T-helper 2 cell treated with Interferon-gamma antibody and Interleukin-4, amounts not matched to agents 100 ng/mL and 5 ng/mL, for 36 hours (primary cell): ENCODE results near the gene EDN3. TPM values are rescaled to one million over a fixed set of nuclear protein-coding genes. Genes with fewer than 3 reads are reported as not detected.

ENCODE experiments used
- intact Hi-C: fragments of 100-400 bp; cut with micrococcal nuclease; formaldehyde crosslinking; loops from one replicate; pipeline ENCODE4 v1.15.1; 2023
- total RNA-seq: library from RNA; stranded (reverse); gene quantifications from 2 replicates; pipeline ENCODE4 v1.2.3, GENCODE V29; 2022

The EDN3 gene, protein sequence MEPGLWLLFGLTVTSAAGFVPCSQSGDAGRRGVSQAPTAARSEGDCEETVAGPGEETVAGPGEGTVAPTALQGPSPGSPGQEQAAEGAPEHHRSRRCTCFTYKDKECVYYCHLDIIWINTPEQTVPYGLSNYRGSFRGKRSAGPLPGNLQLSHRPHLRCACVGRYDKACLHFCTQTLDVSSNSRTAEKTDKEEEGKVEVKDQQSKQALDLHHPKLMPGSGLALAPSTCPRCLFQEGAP
- 0.09 and 0.16 TPM in 2 replicates for total RNA-seq

DNA sequence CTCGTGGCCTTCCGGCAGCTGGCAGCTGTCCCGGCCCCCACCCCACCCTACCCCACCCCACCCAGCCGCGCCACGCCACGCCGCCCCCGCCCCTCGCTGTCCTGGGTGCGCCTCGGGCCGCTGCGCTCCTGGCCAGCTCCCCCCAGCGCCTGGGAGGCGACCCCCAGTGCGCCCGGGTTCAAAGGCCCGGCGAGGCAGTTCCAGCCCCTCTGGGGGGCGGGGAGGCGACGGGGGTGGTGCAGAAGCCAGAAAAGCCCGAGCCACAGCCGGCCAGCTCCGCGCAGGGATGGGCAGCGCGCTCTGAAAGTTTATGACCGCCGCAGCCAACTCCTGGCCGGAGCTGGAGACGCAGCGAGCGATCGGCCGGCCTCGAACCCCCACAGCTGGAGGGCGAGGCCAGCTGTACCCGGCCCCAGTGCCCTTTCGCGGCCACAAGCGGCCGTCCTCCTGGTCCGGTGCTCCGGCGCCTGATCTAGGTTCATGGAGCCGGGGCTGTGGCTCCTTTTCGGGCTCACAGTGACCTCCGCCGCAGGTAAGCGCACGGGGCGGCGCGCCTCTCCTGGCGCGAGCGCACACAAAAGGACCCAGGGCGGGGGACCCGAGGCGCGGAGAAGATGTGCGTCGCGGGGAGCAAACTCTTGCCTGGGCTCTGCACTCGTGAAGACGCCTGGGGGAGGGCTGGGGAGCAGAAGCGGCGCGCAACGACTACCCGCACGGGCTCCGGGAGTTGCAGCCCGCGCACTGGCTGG lies at the start of gene EDN3:
TSS of gene EDN3 (plus strand) at position 279 of the 749 bp plus-strand sequence. CDS start at position 481, 202 bp downstream.
- intact Hi-C loops = no loop called here

DNA sequence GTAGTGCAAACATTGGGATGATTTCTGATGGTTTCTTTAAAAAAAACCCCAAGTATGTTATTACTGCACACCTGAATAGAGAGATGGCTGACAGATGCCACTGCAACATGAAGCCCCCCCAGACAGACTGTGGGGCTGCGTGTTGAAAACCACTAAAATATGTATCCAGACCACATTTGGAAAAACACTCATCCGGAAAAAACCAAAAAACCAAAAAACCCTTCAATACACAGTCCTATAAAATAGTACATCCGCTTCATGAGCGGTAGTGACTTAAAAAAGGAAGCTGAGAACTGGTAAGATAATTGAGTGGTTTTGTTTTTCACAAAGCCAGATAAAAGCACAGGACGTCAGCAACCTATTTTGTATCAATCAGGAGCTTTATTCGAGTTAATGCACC lies 47.1 kb upstream of the EDN3 start:
- intact Hi-C loops = loop anchor here (5.0 kb wide), 1 partner anchor 86 kb away; no protein-coding TSS in a partner anchor

DNA sequence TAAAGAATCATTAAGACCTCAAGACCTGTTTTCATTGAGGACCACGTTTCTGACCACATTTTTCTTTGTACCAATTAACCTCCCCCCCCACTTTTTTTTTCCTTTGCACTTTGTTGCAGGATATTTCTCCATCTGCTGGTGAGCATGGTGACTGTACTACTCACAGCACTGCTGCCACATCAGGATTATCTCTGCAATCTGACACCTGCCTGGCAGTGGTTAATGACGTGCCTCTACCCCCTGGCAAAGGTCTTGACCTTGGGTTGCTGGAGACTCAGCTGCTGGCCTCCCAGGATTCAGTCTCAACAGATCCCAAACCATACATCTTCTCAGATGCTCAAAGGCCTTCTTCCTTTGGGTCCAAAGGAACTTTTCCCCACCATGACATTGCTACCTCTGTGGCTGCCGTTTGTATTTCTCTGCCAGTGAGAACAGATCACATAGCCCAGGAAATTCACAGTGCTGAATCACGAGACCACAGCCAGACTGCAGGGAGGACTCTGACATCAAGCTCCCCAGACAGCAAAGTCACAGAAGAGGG lies 46.6 kb upstream of the EDN3 start:
- intact Hi-C loops = loop anchor here (5.0 kb wide), 1 partner anchor 87 kb away; no protein-coding TSS in a partner anchor

DNA sequence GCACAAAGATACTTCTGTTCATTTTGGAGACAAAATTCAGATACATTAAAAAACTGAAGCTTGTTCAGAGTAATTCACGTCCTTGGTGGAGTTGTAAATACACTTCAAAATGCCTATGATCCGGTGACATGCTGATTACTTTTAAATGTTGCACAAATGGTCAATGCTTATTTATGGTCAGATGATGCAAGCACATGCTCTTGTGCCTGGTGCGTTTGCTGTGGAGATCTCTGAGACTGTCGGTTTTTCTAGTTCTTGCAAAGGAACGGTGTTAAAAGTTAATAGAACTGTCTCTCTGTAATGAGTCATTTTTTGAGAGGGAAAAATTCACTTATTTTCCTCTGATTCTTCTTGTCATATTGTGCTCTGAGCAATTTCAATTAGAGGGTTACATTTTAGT lies 45.2 kb upstream of the EDN3 start:
- intact Hi-C loops = no loop called here

DNA sequence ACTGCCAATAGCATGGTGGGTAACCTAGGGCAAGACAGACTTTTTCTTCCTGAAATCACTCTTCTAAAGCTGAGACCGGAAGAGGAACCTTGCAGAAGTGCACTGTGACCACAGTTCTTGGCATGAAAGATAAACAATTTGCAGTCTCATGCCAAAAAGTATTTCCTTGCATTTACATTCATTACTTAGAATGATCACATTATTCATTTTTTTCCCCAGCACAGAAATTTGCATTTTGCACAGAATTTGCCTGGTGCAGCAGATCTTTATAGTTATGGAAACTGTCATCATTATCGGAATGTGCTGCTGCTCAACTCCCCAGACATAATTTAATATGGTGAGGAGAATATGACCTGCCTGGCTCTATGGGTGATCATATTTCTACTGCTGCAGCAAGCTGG lies 42.2 kb upstream of the EDN3 start:
- intact Hi-C loops = no loop called here

DNA sequence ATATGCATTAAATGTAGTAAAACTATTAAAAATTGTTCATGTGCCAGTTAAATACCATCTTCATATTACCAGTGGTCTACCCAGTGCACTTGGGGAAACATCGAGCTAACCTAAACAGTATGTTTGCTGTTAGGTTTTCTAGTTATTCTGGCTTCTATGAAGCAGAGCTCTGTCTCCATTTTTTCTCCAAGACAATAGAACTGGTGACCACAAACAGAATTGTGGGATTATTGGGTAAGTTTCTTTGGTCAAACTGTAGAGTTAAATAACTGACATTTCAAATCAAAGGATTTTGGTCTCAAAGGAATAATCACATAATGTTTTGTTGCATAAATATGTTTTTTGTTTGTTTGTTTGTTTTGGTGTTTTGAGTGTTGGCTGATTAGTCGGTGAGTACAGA lies 40.5 kb upstream of the EDN3 start:
- intact Hi-C loops = no loop called here

DNA sequence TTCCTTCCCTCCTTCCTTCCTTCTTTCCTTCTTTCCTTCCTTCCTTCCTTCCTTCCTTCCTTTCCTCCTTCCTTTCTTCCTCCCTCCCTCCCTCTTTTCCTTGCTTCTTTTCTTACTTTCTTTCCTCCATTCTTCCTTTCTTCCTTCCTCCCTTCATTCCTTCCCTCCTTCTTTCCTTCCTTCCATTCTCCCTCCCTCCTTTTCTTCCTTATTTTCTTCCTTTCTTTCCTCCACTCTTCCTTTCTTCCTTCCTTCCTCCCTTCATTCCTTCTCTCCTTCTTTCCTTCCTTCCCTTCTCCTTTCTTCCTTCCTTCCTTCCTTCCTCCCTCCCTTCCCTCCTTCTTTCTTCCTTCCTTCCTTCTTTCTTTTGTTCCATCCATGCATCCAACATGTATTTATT lies 35.1 kb upstream of the EDN3 start:
- intact Hi-C loops = no loop called here

DNA sequence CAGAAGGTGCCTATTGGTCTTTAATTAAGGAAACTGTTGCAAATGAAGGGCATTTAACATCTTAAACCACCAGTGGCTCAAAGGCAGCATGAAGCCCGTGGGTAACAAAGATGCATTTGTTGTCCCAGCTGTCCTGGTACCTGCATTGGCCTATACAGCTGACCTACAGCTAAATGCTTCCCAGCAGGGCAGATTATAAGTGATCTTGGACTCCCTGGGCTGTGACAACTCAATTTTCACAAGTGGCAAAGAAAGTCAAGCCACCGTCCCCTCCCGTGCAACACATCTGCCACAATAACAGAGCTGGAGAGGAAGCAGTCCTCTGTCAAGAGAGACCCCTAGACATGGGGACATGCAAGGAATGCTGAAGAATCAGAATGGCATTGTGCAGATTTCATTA lies 31.5 kb upstream of the EDN3 start:
- intact Hi-C loops = no loop called here

DNA sequence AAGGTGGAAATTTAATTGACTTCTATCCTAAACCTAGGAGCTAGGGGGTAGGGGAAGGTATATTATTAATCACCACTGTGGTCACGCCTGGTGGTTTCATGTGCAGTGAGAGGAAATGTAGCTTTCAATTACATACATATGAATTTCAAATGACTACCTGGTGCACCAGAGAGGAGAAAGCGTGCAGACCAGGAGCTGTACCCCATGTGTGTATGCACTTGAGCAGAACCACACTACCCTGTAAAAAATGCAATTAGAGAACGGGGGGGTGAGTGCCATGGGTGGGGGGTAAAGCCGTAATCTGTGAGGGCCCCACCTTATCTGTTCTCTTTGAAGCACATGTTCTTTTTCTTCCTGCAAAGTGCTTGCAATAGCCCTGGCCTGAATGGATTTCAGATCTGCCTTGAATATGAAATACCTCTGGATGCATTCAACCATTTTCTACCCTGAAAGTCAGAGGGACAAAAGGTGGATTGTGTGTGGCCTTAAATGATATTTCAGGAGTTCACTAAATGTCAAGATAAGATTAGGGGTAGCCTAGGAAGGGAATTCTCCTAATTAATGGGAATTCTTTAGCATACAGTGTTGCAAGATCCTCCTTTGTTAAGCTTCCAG lies 30.9 kb upstream of the EDN3 start:
- intact Hi-C loops = no loop called here

DNA sequence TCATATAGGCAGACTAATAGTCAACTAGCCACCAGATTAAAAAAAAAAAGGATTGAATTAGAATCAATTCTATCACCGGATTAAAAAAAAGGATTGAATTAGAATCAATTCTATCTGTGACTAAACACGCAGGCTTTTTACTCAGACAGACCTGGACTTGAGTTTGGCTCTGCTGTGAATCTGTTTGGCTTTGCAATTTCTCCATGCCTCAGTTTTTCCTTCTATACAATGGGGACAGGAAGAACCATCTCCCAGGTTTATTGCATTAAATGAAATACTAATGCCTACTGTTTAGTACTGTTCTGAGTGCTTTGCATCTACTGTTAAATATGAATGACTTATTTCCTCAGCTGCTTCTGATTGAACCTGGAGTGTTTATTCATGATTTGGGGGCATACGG lies 30.0 kb upstream of the EDN3 start:
- intact Hi-C loops = no loop called here

DNA sequence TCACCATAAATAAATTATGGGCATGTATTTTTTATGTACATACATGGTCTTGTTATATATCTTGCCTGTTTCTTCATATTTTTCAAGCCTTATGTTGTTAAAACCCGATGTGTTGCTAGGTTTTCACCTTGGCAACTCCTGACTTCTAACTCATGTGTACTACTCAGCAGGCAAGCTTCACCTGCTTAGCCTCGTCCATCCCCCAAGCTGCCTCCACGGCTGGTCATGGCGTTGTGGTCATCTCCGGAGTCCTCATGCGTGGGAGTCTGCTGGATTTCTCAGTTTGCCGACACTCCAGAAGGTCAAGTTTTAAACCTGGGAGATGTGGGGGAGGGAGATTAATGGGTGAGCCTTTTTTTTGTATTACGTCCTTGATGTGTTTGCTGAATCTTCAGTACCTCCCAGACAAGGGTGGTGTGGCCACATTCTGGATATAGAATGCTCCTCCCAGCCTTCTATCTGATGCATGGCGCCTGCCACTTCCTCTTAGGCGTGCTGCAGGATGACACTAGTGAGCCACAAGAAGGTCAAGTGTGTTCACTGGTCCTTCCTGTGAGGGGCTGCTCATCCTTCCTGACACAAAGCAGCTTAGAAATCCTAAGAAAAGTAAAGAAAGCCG lies 26.6 kb upstream of the EDN3 start:
- intact Hi-C loops = no loop called here

DNA sequence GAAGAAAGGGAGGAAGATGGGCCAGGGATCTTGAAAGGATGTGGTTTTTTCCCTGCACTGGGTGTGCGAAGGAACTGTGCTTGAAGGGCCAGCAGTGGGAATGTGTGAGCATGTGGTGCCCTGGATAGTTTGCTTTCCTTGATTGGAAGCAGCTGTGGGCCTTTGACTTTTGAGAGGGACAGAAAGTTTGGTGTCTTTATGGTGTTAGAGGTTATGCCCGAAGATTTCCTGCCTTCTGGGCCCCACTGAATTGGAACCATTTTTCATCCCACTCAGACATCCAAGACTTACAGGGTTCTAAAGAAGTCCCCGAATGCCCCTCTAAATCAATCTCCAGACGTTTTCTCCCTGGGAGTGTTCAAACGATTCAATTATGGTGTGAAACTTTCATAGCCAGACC lies 23.5 kb upstream of the EDN3 start:
- intact Hi-C loops = no loop called here

DNA sequence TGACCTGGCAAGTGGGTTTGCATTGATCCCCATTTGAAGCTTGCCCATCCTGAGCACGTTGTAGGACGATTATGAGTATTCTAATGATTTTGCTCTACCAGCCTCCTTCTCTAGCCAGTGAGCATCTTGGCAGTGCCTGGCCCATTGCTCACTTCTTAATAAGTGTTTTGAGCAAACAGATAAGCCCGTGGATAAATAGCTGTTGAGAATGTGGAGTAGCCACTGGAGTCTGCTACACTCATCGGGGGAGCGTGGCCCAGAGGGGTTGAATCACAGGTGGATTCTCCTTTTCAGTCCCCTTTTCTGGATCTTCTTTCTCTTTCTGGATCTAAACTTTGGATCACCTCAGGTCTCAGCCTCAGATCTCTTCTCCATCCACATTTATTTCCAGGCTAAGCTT lies 15.9 kb upstream of the EDN3 start:
- intact Hi-C loops = no loop called here

DNA sequence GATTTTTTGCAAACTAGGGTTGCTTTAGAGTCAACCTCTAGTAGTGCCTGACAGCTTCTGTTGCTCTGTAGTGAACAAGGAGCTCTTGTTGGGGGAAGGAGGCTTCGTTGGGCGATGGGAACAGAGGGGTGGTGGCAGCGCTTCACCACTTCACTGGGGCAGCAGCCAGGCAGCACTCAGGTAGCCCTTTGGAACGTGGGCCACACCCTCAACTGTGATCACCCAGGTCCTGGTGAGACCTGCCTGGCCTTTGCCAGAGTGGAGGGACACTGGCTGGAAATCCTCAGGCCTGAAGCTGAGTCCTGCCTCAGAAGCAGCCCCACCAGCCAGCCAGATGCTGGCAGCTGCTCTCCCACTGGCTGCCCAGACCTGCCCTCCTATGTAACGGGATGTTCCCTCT lies 10.4 kb upstream of the EDN3 start:
- intact Hi-C loops = no loop called here

DNA sequence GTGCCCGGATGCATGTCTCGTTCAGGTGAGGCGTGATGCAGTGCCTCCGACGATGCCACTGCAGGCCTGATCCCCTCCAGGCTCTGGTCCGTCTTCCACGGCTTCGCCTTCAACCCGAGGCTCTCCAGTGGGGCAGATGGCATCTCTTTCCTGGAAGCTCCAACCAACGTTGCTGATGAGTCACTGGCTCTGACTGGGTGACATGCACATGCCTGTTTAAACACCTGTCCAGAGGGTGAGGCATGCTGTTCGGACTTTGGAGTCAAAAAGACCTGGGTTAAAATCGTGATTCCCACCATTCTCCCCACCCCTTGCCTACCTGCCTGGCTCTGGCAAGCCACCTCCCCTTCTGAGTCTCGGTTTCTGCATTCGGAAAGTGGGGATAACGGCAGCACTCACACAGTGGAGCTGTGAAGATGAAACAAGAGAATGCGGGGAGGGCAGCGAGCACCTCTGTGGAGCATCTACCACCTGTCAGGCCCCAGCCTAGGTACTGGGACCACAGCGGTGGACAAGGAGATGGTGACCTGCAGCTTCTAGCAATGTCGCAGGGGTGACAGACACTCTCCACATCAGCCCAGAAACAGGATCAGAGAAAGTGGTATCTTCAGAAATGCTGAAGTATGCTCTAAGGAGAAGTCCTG lies 8.5 kb upstream of the EDN3 start:
- intact Hi-C loops = no loop called here

DNA sequence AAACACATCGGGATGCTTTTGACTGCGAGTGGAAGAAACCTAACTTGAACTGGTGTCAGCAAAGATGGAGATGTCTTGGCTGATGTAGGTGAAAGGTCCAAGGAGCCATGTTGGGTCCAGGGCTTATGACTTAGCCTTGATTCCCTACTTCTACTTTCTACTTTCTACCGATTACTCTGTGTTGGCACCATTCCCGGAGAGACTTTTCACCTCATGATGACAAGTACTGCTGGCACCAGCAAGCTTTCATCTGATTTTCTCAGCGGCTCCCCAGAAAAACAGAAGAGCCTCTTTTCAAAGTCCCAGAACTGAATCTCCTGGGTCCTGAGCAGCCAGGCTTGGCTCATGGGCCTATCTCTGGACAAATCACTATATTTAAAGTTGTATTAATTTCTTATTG lies 4.9 kb upstream of the EDN3 start:
- intact Hi-C loops = no loop called here

DNA sequence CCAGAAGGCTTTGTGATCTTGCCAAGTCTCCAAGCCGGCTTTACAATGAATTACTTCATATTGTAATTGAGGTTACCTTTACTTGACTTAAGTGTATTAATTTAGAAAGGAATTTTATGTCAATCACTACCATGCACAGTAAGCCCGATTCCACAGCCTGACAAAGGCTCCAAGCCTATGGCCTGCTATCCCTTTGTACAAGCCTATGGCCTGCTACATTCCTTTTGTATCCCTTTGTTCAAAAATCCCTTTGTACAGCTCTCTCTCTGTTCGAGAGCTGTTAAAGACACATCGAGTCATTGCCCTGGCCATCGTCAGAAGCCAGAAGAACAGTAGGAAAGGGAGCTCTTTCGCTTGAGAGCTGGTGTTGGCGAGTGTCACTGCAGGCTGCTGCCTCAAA lies 2.7 kb upstream of the EDN3 start:
- intact Hi-C loops = no loop called here

DNA sequence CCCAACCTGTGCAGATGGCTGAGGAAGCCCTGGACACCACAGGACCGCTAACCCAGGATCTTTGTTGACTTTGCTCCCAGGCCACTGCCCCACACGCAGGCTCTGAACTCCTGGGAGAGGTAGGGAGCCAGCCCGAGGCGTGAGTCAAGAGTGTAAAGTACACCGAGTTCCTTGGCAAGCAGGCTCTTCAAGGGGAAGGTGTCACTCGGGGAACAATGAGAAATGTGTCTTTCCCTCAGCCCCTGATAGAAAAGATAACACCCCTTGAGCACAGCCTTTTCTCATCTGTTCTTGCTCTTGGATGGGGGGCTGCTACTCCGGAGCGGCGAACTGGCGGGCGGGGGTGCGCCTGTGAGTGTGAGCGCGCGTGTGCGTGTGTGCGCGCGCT lies 472 bp upstream of the EDN3 start:
- intact Hi-C loops = no loop called here

DNA sequence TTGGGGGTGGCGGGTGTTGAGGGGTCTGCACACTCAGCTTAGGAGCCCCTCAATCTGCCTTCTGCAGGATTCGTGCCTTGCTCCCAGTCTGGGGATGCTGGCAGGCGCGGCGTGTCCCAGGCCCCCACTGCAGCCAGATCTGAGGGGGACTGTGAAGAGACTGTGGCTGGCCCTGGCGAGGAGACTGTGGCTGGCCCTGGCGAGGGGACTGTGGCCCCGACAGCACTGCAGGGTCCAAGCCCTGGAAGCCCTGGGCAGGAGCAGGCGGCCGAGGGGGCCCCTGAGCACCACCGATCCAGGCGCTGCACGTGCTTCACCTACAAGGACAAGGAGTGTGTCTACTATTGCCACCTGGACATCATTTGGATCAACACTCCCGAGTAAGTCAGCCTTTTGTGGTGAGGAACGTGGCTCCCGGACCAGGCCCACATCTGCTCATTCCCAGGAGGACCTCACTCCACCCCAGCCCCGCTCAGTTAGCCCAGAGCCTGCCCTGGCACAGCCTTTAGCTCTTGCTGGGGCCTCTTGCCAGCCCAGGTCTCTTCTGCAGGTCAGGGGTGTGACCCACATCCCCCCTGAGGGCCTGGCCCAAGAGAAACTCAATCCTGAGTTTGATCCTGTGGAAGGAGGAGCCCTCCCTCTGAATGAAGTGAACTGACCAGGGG lies 1.1 kb downstream of the EDN3 start:
- intact Hi-C loops = no loop called here

DNA sequence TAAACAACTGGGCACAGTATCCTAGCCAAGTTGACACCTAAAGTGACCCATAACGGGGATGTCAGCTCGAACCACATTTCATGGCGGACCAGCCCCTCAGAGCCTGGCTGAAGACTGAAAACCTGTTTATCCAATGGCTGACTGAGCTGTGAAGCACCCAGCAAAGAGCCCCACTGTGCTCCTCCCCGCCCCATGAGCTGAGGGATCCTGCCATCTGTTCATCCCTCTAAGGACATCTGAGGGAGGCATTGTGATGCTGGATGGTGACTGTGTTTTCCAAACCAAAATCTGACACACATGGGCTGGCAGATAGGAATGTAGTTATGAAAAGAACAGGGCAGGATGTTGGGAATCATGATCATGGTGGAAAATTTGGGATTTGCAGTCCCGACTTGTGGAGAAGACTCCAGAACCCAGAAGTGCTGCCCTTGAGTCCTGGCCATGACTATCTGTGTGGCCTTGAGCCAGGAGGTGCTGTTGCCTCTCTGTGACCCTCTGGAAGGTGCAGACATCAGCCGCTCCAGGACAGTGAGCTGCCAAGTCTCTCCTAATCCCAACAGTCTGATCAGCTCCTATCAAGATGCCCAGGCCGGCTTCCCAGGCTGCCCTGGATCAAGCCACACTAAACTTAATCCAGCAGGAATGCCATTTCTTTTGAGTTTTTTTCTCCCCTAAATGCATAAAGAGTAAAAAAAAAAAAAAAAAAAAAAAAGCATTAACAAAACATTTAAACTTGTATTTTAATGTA lies 5.7 kb downstream of the EDN3 start:
- intact Hi-C loops = no loop called here
